Right ventricle myocardium superior (tissue), 1 donor: ENCODE data around the gene IGF1. TPM values are rescaled to one million over a fixed set of nuclear protein-coding genes. Genes with fewer than 3 reads are reported as not detected.

Experiments used
- ATAC-seq: fragments of 200-7000 bp; cut with Tn5 transposase; one replicate; pipeline ENCODE4 v1.9.1; 2020; ENCODE audit warnings: mild to moderate bottlenecking; ENCODE audit not compliant: poor library complexity
- DNase-seq: peaks from one replicate; pipeline ENCODE4 v3.0.0-alpha.2; 2020
- intact Hi-C: fragments of 100-400 bp; cut with DNase I; formaldehyde crosslinking; loops from one replicate; pipeline ENCODE4 v1.11.2; 2022
- long read RNA-seq: library from polyadenylated mRNA; unstranded; transcript quantifications from one replicate; pipeline ENCODE4 v2.0.0, GENCODE V29; 2021
- total RNA-seq: library from RNA; stranded (reverse); fragmentation: NEBNext Ultra II Directional; extraction: Animal tissue kit (Norgen Biotek cat#: 25700); gene quantifications from one replicate; pipeline ENCODE4 v1.2.1, GENCODE V29; 2021
- donor health status: DM: no; HTN: yes; CAD: no; lungs with severe emphysema.

IGF1 gene
- 8.3 TPM for total RNA-seq
- long read RNA-seq, partial matches to known transcripts, result 0 of 1 reads
- long read RNA-seq, other reads (novel, unspliced or antisense), result 0 of 1 reads

GRCh38 chr12:102480406-102480805 lies at the start of gene IGF1:
Gene IGF1, minus strand, starts transcription at chr12:102480563. Its CDS starts 182 bp downstream, at chr12:102480381.
- DNase-seq, result no peak
- intact Hi-C loops, result no loop called here
- peak; percentile 79 for ATAC-seq

- DNase-seq (no peak), ATAC-seq (no peak)
- intact Hi-C loops, result no loop called here
Measured at GRCh38 chr12:102528111-102528510, 47.7 kb upstream of the IGF1 start.

- no peak for DNase-seq
- intact Hi-C loops, result no loop called here
- no peak for ATAC-seq
Measured at GRCh38 chr12:102527171-102527720, 46.9 kb upstream of the IGF1 start.

GRCh38 chr12:102526656-102527055 lies 46.3 kb upstream of the IGF1 start:
- no peak for ATAC-seq
- no peak for DNase-seq
- intact Hi-C loops, result no loop called here

- ATAC-seq (no peak), DNase-seq (no peak)
- intact Hi-C loops, result no loop called here
Measured at GRCh38 chr12:102522768-102523167, 42.4 kb upstream of the IGF1 start.

- intact Hi-C loops, result no loop called here
- ATAC-seq (no peak), DNase-seq (no peak)
Measured at GRCh38 chr12:102521662-102522277, 41.4 kb upstream of the IGF1 start.

- intact Hi-C loops, result no loop called here
- ATAC-seq (no peak), DNase-seq (no peak)
Measured at GRCh38 chr12:102518871-102519270, 38.5 kb upstream of the IGF1 start.

DNA sequence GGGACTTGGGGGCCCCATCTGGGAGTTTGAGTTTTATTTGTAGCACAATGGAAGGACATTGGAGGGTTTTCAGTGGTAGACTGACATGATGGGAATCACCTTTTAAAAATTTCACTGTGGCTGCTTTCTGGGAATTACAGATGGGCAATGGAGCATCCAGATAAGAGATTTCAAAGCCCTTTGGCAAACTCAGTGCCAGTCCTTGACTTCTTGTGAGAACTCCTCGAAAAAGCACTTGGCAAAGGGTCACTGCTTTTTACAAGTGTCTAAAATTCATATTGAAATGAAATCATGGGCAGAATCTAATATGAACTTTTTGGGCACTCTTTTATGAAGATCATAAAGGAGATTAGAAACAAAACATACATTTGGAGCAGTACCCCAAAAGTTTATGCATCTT lies 34.3 kb upstream of the IGF1 start:
- intact Hi-C loops, result no loop called here
- ATAC-seq (no peak), DNase-seq (no peak)

DNA sequence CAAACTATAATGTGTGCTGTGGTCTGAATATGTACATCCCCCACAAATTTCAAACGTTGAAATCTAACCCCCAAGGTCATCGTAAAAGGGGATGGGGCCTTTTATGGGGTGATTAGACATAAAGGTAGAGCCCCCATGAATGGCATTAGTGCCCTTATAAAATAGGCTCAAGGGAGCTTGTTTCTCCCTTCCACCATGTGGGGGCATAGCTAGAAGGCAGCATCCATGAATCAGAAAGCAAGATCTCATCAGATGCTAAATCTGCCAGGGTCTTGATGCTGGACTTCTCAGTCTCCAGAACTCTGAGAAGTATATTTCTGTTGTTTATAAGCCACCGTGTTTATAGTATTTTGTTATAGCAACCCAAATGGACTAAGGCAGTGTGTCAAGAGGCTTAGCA lies 33.4 kb upstream of the IGF1 start:
- DNase-seq, result no peak
- no peak for ATAC-seq
- intact Hi-C loops, result no loop called here

- DNase-seq (no peak), ATAC-seq (no peak)
- intact Hi-C loops, result no loop called here
Measured at GRCh38 chr12:102513272-102513671, 32.9 kb upstream of the IGF1 start.

- DNase-seq (no peak), ATAC-seq (no peak)
- intact Hi-C loops, result no loop called here
Measured at GRCh38 chr12:102512523-102512922, 32.2 kb upstream of the IGF1 start.

GRCh38 chr12:102511575-102511974 lies 31.2 kb upstream of the IGF1 start:
- DNase-seq (no peak), ATAC-seq (no peak)
- intact Hi-C loops, result no loop called here

- no peak for ATAC-seq
- intact Hi-C loops, result no loop called here
- DNase-seq, result no peak
Measured at GRCh38 chr12:102510463-102510862, 30.1 kb upstream of the IGF1 start.

DNA sequence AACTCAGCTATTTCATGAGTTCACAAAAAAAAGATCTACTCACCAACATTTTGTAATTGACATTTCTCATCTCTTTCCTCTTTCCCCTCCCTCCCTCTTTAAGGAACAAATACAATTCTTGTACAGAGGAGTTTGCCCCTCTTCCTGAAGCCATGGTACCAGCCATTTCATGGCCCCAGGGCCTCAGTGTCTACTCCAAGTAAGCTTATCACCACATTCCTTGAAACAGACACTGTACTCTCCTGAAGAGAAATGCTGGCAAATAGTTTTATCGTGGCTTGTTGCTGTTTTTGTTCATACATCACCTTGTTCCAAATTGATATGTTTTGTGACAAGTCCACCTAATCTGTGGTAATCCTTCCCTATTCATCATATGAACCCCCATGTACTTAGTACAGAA lies 29.7 kb upstream of the IGF1 start:
- ATAC-seq, result no peak
- intact Hi-C loops, result no loop called here
- DNase-seq, result no peak

- ATAC-seq (no peak), DNase-seq (no peak)
- intact Hi-C loops, result no loop called here
Measured at GRCh38 chr12:102509123-102509626, 28.8 kb upstream of the IGF1 start.

DNA sequence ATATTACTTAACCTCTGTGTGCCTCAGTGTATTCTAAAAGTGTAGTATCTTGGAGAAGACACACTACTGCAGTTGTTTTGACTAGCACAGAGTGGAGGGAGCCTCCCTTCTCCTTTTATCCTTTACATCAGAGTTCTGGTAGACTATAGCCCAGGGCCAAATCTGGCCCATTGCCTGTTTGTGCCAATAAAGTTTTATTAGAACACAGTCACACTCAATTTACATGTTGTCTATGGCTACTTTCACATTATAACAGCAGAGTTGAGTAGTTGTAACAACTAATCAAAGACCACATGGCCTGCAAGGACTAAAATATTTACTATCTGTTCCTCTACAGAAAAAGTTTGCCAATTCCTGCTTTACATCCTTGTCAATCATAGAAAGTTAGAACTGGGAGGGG lies 27.7 kb upstream of the IGF1 start:
- ATAC-seq (no peak), DNase-seq (no peak)
- intact Hi-C loops, result no loop called here

DNA sequence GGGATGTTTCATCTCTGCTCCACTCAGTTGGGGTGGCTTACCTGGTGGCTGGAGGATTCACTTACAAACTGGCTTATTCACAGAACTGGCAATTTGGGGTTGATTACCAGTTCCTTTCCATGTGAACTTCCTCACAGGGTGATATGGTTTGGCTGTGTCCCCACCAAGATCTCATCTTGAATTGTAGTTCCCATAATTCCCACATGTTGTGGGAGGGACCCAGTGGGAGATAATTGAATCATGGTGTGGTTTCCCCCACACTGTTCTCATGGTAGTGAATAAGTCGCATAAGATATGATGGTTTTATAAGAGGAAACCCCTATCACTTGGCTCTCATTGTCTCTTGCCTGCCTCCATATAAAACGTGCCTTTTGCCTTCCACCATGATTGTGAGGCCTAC lies 26.9 kb upstream of the IGF1 start:
- intact Hi-C loops, result no loop called here
- no peak for ATAC-seq

GRCh38 chr12:102504871-102505270 lies 24.5 kb upstream of the IGF1 start:
- ATAC-seq (no peak), DNase-seq (no peak)
- intact Hi-C loops, result no loop called here

More for the DNA sequence above, 26.9 kb upstream of the IGF1 start:
- DNase-seq, result no peak

GRCh38 chr12:102504280-102504679 lies 23.9 kb upstream of the IGF1 start:
- intact Hi-C loops, result no loop called here
- ATAC-seq (peak; percentile 43), DNase-seq (no peak)

- ATAC-seq (no peak), DNase-seq (no peak)
- intact Hi-C loops, result no loop called here
Measured at GRCh38 chr12:102503831-102504230, 23.5 kb upstream of the IGF1 start.
